ENCODE data around the gene VWCE.
A peak's percentile ranks its signal among the peaks of the same experiment; 100 is the strongest.

Gene VWCE

DNA sequence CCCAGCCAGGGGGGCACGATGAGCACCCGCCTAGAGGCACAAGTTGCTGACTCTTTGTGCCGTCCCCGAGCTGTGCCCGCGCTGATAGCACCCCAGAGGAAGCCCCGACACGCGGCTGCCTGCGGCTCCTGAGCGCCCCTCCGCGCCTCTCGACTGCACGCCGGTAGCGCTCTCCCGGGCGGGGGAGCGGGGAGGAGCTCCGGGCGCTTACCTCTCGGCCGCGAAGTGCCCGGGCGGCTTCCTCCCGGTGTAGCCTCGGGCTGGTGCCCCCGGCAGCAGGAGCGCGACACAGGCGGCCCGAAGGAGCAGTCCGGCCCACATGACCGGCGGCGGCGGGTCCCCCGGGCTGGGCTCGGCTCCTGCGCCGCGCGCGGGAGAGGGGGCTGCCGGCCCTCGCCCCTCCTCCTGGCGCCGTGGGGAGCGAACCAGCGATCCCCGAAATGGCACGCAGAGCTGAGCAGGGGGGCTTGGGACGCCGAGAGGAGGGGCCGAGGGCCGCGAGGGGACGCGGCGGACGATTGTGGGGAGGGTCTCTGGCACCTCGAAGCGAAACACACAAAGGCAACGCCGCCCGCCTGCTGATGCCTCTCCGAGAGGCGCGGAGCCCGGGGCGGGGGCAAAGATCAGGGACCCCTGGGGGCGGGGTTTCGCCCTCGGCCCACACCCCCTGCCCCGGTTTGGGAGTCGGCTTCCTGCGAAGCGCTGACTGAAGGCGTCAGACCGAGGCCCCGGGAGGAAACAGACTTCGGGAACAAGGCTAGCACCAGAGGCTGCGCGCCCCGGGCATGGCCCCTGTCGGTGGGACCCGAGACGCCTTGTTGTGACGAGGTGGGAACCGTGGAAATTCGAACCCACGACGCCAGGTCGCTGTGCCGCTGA, at the start of gene VWCE:
Gene VWCE, minus strand, starts transcription at position 600 of the 879 bp plus-strand sequence. Its CDS starts 279 bp downstream, at position 321.
- peak; percentile 92 for DNase-seq

GRCh38 chr11:61343792-61344745, 49.0 kb upstream of the VWCE start:
- no peak for DNase-seq

DNA sequence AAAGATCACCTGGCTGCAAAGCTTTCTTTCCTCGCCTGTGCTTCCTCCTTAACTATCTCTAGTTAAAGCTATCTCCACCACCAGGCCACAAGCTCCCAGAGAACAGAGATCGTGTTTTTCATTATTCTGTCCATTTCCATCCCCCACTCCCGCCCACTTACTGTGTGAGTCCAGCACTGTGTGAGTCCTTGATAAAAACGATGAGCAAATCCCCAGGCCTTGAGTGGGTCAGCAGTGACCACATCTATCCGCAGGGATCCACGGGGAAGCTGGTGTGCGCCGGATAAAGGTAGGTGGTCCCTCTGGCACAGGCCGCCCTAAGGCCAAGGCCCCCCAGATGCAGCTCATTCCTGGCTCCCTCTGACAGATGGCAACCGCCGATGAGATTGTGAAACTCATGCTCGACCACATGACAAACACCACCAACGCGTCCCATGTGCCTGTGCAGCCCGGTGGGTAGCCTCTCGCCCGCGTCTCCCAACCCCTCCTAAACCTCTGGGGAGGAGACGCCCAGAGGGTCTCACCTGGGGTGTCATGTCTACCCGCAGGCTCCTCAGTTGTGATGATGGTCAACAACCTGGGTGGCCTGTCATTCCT, 47.2 kb upstream of the VWCE start:
- no peak for DNase-seq

DNA sequence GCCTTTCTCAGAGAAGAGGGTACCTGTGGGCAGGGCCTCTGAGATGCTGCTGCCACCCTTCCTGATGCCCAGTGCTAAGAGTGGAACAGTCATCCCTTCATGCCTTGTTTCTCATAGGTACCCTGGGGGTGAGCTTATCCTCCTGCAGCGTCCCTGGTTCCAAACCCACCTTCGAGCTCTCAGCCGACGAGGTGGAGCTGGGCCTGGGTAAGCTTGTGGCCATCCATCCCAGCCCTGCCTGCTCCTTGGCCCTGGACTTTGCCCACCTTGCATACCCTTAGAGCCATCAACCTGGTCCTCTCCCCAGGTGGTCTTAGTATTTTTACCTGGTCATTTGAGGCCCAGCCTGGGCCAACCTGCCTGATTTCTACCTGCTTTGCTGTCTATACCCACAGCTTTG, 46.6 kb upstream of the VWCE start:
- no peak for DNase-seq

DNA sequence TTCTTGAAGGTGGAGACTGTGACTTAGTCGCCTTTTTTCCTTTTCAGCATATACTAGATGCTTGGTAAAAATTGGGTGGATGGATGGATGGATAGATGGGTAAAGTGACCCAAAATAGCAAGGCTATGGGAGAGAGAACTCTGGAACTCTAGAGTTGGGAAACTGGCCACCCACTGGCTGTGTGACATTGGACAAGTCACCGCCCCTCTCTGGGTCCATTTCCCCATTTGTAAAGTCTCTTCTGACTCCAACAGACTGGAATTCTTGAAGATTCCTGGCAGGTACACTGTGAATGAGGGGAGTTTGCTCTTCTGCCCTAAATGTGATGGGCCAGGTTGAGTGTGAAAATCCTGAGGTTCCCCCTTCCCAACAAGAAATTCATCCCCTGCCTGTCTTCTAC, 45.9 kb upstream of the VWCE start:
- DNase-seq: no peak

DNA sequence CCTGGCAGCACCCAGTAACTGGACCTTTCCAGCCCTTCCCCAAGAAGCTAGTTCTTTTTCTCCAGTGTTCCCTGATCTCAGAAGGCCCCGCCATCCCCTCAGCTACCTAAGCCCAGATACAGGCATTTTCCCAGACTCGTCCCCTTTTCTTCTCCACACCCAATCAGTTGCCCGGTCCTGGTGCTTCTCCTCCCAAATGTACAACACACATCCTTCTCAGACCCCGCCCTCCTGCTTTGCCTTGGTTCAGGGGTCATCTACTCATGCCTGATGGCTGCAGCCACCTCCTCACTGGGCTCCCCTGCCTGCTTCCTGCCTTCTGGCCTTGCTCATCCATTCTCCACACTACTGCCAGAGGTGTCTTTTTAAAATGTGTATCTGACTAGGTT, 44.4 kb upstream of the VWCE start:
- no peak for DNase-seq

GRCh38 chr11:61338783-61339489, 43.8 kb upstream of the VWCE start:
- no peak for DNase-seq

DNA sequence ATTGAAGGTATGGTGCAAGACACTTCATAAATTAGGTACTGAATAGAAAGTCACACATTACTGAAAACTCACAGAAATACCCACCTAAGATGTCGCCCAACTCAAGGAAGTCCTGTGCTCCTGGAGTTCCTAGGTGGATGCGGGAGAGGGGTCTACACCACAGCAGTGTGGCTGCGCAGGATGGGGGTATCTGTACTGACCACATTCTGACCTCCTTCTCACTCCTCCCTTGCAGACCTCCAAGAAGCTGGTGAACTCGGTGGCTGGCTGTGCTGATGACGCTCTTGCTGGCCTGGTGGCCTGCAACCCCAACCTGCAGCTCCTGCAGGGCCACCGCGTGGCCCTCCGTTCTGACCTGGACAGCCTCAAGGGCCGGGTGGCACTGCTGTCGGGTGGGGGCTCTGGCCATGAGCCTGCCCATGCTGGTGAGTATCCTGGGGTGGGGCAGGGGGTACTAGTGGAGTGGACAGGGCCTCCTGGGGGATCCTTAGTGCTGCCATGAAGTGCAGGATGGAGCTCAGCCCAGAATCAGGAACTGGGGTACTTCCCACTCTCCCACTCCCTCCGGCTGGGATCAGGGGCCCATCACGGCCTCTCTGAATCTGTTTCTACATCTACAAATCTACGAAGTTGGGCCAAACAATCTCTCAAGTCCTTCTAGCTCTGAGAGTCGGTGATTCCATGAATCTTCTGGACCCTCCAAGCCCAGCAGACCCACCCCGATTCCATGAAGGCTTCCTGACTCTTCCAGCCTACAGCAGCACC, 42.8 kb upstream of the VWCE start:
- DNase-seq: no peak

GRCh38 chr11:61336171-61336935, 41.2 kb upstream of the VWCE start:
- DNase-seq: peak; percentile 94

GRCh38 chr11:61335355-61335710, 40.2 kb upstream of the VWCE start:
- no peak for DNase-seq

GRCh38 chr11:61334434-61335354, 39.6 kb upstream of the VWCE start:
- no peak for DNase-seq

DNA sequence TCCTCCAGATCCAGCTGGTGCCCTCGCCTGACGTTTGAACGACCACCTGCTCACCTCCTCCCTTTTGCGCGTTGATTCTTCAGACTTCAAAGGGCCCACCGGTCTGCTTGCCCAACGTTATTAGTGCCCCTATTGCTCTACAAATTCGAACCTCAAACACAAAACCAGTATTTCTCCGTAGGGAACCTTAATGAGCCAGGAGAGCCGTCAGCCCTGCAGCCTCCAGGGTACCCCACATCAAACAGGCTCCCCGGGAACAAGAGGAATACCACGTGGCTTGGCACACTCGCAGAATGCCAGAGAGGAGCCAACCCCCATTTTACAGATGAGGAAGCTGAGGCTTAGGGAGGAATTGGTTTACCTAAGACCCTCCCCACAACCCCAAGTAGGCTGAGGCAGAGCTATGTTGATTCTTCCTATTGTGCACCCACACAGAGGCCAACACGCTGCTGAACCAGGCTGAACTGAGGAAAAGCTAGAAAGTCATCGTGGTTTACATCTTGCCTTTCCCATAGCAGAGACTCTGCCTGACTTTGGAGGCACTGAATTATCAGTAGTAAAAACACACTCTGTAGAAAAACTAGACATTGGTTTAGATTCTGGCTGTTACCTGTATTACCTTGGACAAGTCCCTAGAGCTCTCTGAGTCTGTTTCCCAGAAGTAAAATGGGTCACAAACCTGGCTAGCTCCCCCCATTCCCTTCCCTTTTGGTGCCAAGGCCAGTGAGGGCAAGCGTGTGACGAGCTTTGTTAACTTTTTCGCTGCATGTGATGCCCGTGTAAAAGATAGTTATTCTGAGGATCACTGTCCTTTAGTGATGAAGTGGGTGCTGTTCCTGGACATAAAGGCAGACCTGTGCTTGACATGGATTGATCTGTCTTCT, 38.7 kb upstream of the VWCE start:
- DNase-seq: no peak

GRCh38 chr11:61332797-61333549, 37.9 kb upstream of the VWCE start, which contains the start of the genes DDB1 and TKFC:
Gene DDB1, minus strand, starts transcription at chr11:61333105. Its CDS starts 137 bp downstream, at chr11:61332968.
Gene TKFC, plus strand, starts transcription at chr11:61333228. Its CDS starts 1,501 bp downstream, at chr11:61334729.
- DNase-seq: peak; percentile 98

DNA sequence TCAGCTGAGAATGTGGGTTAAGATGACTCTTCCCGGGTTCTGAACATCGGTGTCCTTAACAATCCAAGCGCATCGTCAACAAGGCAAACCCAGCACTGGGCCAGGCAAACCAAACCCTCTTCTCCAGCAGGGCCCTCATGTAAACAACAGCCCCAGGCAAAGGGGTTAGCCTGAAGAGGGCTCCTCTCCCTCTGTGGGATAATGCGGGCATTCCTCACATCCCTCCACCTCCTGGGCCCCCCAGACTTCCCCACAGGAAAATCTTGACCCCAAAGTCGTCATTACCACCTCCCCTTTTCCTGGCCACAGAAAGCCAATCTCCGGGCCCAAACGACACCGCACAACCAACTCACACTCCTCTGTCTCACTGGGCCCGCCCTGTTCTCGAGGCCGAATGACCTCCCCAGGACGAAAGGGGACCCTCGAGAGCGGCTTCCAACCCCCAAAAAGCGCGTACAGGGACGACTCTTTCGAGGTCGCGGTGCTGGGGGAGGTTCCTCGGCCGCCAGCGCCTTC, 37.2 kb upstream of the VWCE start:
- DNase-seq: no peak

DNA sequence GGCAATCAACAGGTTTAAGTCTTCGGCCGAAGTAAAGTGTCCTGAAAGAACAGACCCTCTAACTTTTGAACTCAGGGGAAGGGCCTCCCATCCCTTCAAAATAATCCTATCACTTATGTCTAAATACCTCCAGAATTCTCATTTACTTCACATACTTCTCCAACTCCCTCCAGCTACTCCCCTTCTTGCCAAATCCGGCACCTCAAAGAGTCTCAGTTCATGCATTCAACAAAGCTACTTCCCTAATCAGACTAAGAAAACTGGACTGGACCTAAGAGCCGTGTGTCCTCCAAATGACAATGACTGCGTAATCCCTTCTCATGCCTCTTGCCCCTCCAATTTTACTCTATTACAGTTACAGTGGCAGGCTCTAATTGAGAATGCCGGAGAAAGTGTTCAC, 36.5 kb upstream of the VWCE start:
- no peak for DNase-seq

- DNase-seq: no peak
Measured at GRCh38 chr11:61329871-61330270, 34.8 kb upstream of the VWCE start.

DNA sequence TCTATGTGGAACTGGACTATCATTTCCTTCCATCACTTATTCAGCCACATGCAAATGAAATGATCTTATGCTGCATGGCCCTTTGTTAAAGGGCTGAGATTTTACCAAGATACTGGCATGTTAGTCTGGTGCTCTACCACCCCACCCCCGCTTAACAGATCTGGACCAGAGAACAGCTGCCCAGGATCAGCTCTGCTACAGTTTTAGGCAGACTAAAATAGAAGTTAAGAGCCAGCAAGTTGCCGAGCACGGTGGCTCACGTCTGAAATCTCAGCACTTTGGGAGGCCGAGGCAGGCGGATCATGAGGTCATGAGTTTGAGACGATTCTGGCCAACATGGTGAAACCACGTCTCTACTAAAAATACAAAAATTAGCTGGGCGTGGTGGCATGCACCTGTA, 33.2 kb upstream of the VWCE start:
- no peak for DNase-seq

DNA sequence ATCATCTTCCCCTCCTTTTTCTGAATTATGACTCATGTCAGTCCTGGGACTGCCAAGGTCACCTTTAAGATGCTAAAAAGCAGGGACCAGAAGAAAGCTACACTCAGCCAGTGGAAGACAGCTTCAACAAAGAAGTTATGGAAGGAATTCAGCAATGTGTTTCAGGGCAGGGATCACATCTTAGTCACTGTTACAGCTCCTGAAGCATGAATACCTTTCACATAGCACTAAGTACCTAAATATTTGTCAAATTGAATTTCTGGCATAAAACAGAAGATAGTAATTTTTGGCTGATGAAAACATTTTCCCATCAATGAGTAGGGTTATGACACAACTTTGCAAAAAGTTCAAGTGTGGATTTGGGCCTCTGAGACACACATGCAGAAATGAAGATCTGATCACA, 32.6 kb upstream of the VWCE start:
- no peak for DNase-seq

Measured in 8988T (cell line).